NCI-H446 (cell line): ENCODE measurements around the gene TNFSF11.
"Not testable (repeated sequence)": the region's sequence is repeated elsewhere in the genome, so short reads cannot be mapped to it uniquely, and the experiment has no call there.

Experiments
- DNase-seq, 2 experiments: peaks; one replicate each; lab custom pipeline; 2025; lab: John Stamatoyannopoulos, UW

The TNFSF11 gene

GRCh38 chr13:42574011-42574410 lies at the start of gene TNFSF11:
Gene TNFSF11 (plus strand): TSS chr13:42574152. CDS start chr13:42574304, 152 bp downstream.
- DNase-seq, result no peak

- no peak for DNase-seq
These were observed 49.4 kb upstream of the TNFSF11 start for GRCh38 chr13:42524487-42525034.

- DNase-seq, result no peak
These were observed 48.9 kb upstream of the TNFSF11 start for GRCh38 chr13:42525035-42525504.

GRCh38 chr13:42526276-42526675 lies 47.7 kb upstream of the TNFSF11 start:
- no peak for DNase-seq

GRCh38 chr13:42526804-42527203 lies 47.1 kb upstream of the TNFSF11 start:
- DNase-seq, result no peak

GRCh38 chr13:42532561-42533335 lies 41.2 kb upstream of the TNFSF11 start:
- no peak for DNase-seq

GRCh38 chr13:42533336-42533591 lies 40.7 kb upstream of the TNFSF11 start:
- DNase-seq, result no peak

- no peak for DNase-seq
These were observed 39.2 kb upstream of the TNFSF11 start for GRCh38 chr13:42534785-42535184.

GRCh38 chr13:42538996-42539395 lies 35.0 kb upstream of the TNFSF11 start:
- DNase-seq, result no peak

- DNase-seq, result no peak
These were observed 34.3 kb upstream of the TNFSF11 start for GRCh38 chr13:42539670-42540069.

GRCh38 chr13:42543215-42543797 lies 30.6 kb upstream of the TNFSF11 start:
- DNase-seq, result no peak

- no peak for DNase-seq
These were observed 29.6 kb upstream of the TNFSF11 start for GRCh38 chr13:42544246-42544926.

- DNase-seq, result no peak
These were observed 28.1 kb upstream of the TNFSF11 start for GRCh38 chr13:42545842-42546241.

- DNase-seq, result no peak
These were observed 26.3 kb upstream of the TNFSF11 start for GRCh38 chr13:42547612-42548011.

- no peak for DNase-seq
These were observed 25.0 kb upstream of the TNFSF11 start for GRCh38 chr13:42548731-42549551.

- no peak for DNase-seq
These were observed 24.4 kb upstream of the TNFSF11 start for GRCh38 chr13:42549552-42549936.

GRCh38 chr13:42551611-42552010 lies 22.3 kb upstream of the TNFSF11 start:
- no peak for DNase-seq

GRCh38 chr13:42553098-42554046 lies 20.6 kb upstream of the TNFSF11 start:
- DNase-seq, result no peak

- no peak for DNase-seq
These were observed 14.9 kb upstream of the TNFSF11 start for GRCh38 chr13:42559057-42559456.

GRCh38 chr13:42559573-42560218 lies 14.3 kb upstream of the TNFSF11 start:
- not testable (repeated sequence) for DNase-seq
